Activated CD8-positive, alpha-beta memory T cell treated with anti-CD3 and anti-CD28 coated beads, Interleukin-2, amount 50 U/mL, for 4 hours (primary cell): ENCODE data around the gene SP3.

Experiments used
- DNase-seq: peaks from one replicate; pipeline ENCODE4 v3.0.0-alpha.2; 2020

Gene SP3

GRCh38 chr2:173884025-173884802 is 81.0 kb downstream of the SP3 start:
- peak; percentile 41 for DNase-seq

GRCh38 chr2:173881886-173882285 is 83.3 kb downstream of the SP3 start:
- DNase-seq = no peak

DNA sequence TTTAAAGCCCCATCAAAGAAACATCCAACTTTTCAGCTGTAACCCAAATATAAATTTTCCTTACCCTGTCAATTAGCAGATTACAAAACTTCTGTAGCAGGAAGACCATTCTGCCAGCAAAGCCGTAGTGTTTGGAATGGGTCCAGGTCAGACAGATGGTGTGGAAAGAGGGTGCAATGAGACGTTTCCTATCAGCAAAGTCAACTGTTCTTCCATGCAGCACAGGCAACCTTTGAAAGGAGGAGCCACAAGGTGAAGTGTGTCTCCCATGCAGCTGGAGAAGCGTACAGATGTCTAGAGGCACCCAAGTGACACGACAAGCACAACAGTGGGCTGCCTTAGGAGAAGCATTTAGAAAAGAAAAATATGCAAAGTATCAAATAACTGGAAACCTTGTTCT is 83.7 kb downstream of the SP3 start:
- no peak for DNase-seq

DNA sequence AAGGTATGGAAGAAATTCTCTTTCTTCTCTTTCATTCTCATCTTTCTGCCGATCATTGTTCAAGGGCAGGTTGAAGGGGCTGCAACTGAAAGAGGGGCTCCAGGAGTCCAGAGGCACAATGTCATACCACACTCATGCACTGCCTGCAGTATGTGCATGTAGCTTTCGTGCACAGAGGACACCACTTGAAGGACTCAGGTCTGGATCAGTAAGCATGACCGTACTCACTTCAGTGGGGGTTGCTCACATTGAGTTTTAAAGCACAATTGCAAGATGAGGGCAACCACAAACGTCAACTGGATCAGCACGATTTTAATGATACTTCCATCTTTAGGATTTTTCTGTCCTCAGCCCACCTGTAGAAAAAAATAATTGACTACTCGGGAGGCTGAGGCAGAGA is 84.6 kb downstream of the SP3 start:
- DNase-seq = no peak

- no peak for DNase-seq
Measured at GRCh38 chr2:173876833-173877413, 88.2 kb downstream of the SP3 start.

DNA sequence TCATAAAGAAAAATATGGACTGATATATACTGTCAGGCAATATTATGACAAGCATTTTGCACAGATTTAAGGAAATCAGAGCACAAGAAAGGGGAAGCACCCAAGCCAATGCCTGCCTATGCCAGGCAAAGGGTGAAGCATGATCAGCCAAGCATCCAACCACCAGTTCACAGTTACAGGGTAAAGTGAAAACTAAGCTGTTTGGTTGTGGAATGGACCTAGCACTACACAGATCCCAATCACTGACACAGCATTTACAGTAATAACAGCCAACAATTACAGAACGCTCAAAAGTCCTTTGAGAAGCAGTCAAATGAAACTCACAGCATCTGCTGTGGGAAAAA is 90.3 kb downstream of the SP3 start:
- DNase-seq = no peak

GRCh38 chr2:173874003-173874893 is 90.9 kb downstream of the SP3 start:
- no peak for DNase-seq

- no peak for DNase-seq
Measured at GRCh38 chr2:173872714-173873113, 92.5 kb downstream of the SP3 start.

- no peak for DNase-seq
Measured at GRCh38 chr2:173869244-173870229, 95.6 kb downstream of the SP3 start.

- DNase-seq = no peak
Measured at GRCh38 chr2:173868406-173868805, 96.8 kb downstream of the SP3 start.

GRCh38 chr2:173866874-173867618 is 98.1 kb downstream of the SP3 start:
- no peak for DNase-seq

- no peak for DNase-seq
Measured at GRCh38 chr2:173865971-173866873, 99.0 kb downstream of the SP3 start.

DNA sequence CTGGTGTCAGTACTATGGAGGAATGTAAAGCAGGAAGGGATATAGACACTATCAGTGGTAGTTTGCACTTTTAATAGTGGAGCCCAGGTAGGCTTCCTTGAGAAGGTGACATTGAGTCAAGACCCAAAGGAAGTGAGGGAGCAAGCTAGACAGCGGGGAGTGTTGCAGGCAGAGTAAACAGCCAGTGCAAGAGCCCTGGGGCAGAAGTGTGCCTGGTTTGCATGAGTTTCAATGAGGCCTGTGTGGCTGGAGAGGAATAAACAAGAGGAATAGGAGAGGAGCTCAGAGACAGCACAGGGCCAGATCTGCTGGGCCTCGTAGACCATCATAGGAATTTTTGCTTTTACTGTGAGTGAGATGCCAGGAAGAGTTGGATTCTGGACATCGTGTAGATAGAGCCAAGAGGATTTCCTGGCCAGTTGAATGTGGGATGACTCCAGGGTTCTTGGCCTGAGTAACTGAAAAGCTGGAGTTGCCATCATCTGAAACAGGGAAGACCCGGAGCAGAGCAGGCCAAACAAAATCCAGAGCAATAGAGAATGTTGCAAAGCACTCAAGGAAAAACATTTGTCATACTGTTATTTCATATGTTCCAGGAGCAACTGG is 102.5 kb downstream of the SP3 start:
- DNase-seq = no peak

DNA sequence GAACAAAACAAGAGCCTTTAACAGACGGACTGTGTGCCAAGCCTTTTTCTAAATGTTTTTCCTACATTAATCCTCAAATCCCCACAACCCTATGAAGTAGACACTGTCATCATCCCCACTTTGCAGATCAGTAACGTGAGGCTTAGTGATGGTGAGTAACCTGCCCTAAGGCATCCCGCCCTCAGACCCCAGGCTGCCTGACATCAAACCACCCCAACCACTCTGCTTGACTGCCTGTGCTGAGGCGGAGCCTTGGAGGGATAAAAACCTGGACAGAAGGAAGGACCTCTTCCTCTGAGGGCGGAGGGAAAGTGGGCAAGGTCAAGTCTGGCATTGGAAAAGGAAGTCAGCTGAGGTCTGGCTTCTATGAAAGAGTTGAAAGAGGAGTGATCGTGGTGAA is 104.6 kb downstream of the SP3 start:
- no peak for DNase-seq

GRCh38 chr2:173860082-173860481 is 105.1 kb downstream of the SP3 start:
- no peak for DNase-seq

- no peak for DNase-seq
Measured at GRCh38 chr2:173858291-173858731, 106.9 kb downstream of the SP3 start.
